Suppressor macrophage (primary cell): ENCODE data around the gene PAQR4.
A peak's percentile ranks its signal among the peaks of the same experiment; 100 is the strongest.

Experiments
- DNase-seq, 4 experiments: peaks; one replicate each; pipeline ENCODE4 v3.0.0-alpha.2; 2020 to 2022

The PAQR4 gene

GRCh38 chr16:2966043-2966807 is 2.9 kb upstream of the PAQR4 start:
- no peak for DNase-seq

- peak in 3 of 4 experiments; percentile 28 to 54 (median 35) for DNase-seq
These were observed 2.3 kb upstream of the PAQR4 start for GRCh38 chr16:2966808-2967191.

- DNase-seq, result no peak
These were observed 1.9 kb upstream of the PAQR4 start for GRCh38 chr16:2967211-2967631.

- no peak for DNase-seq
These were observed 1.4 kb upstream of the PAQR4 start for GRCh38 chr16:2967721-2968161.

- DNase-seq, result peak in 1 of 4 experiments; percentile 23
These were observed 795 bp upstream of the PAQR4 start for GRCh38 chr16:2968368-2968737.

GRCh38 chr16:2969545-2970521 is 685 bp downstream of the PAQR4 start:
- DNase-seq, result peak; percentile 89 to 96 (median 94)

- DNase-seq, result no peak
These were observed 1.4 kb downstream of the PAQR4 start for GRCh38 chr16:2970563-2970962.

- no peak for DNase-seq
These were observed 2.2 kb downstream of the PAQR4 start for GRCh38 chr16:2971134-2971984.

GRCh38 chr16:2971985-2972784 is 3.0 kb downstream of the PAQR4 start:
- DNase-seq, result no peak

- no peak for DNase-seq
These were observed 3.9 kb downstream of the PAQR4 start for GRCh38 chr16:2973093-2973492.

- no peak for DNase-seq
These were observed 4.6 kb downstream of the PAQR4 start for GRCh38 chr16:2973605-2974318.

GRCh38 chr16:2974319-2975056 is 5.3 kb downstream of the PAQR4 start:
- no peak for DNase-seq

GRCh38 chr16:2975161-2975795 is 6.1 kb downstream of the PAQR4 start:
- DNase-seq, result no peak

GRCh38 chr16:2976201-2976600 is 7.1 kb downstream of the PAQR4 start:
- DNase-seq, result no peak

GRCh38 chr16:2976673-2977072 is 7.5 kb downstream of the PAQR4 start:
- no peak for DNase-seq

- no peak for DNase-seq
These were observed 8.3 kb downstream of the PAQR4 start for GRCh38 chr16:2977440-2977839.

GRCh38 chr16:2979669-2980226 is 10.6 kb downstream of the PAQR4 start:
- peak; percentile 70 to 87 (median 78) for DNase-seq

GRCh38 chr16:2980227-2981176 is 11.4 kb downstream of the PAQR4 start, which contains the start of gene PKMYT1:
Gene PKMYT1, minus strand, starts transcription at chr16:2980446. Its CDS starts 789 bp downstream, at chr16:2979657.
- peak; percentile 96 to 99 (median 98) for DNase-seq
